Loucy (cell line): Measurements from ENCODE around the gene CNTN1.

Experiments used
- H2AFZ ChIP-seq: fragments of 200-600 bp; sonication (generic); 2 replicates; pipeline ENCODE4 v1.6.0; 2016; ENCODE audit warnings: antibody characterized with exemption, mild to moderate bottlenecking, low read length, moderate library complexity
- H3F3A ChIP-seq: fragments of 200-600 bp; 2 replicates; pipeline ENCODE4 v1.6.0; 2016; ENCODE audit warnings: antibody characterized with exemption, low read depth, mild to moderate bottlenecking
- H3K27me3 ChIP-seq: fragments of 200-600 bp; sonication (generic); 2 replicates; pipeline ENCODE4 v1.6.1; 2014; ENCODE audit warnings: low read length, mild to moderate bottlenecking; ENCODE audit not compliant: insufficient read depth, poor library complexity, severe bottlenecking
- H3K36me3 ChIP-seq: fragments of 200-600 bp; sonication (generic); 2 replicates; pipeline ENCODE4 v1.6.1; 2016; ENCODE audit warnings: low read length; ENCODE audit not compliant: insufficient read depth
- H3K4me1 ChIP-seq: fragments of 200-600 bp; sonication (generic); 2 replicates; pipeline ENCODE4 v1.5.1; 2014; ENCODE audit warnings: low read length, mild to moderate bottlenecking; ENCODE audit not compliant: insufficient read depth, poor library complexity, severe bottlenecking
- H3K4me2 ChIP-seq: fragments of 200-600 bp; sonication (generic); 2 replicates; pipeline ENCODE4 v1.6.0; 2014; ENCODE audit warnings: antibody characterized with exemption, low read length, low read depth, mild to moderate bottlenecking; ENCODE audit not compliant: poor library complexity, severe bottlenecking
- H3K4me3 ChIP-seq: fragments of 200-600 bp; sonication (generic); 2 replicates; pipeline ENCODE4 v1.5.1; 2014; ENCODE audit warnings: low read length, mild to moderate bottlenecking, mixed read lengths; ENCODE audit not compliant: poor library complexity, severe bottlenecking
- H3K79me2 ChIP-seq: fragments of 200-600 bp; sonication (generic); 2 replicates; pipeline ENCODE4 v1.6.1; 2014; ENCODE audit warnings: low read length; ENCODE audit not compliant: insufficient read depth
- H3K9ac ChIP-seq: fragments of 200-600 bp; sonication (generic); 2 replicates; pipeline ENCODE4 v1.6.0; 2014; ENCODE audit warnings: mild to moderate bottlenecking, low read depth, low read length, moderate library complexity; ENCODE audit not compliant: poor library complexity, severe bottlenecking
- H3K9me2 ChIP-seq: fragments of 200-600 bp; sonication (generic); replicated peaks from 2 replicates; pipeline ENCODE4 v1.6.1; 2016; ENCODE audit warnings: low read depth, low read length, mixed read lengths
- H3K9me3 ChIP-seq: fragments of 200-600 bp; sonication (generic); 2 replicates; pipeline ENCODE4 v1.6.1; 2014; ENCODE audit warnings: mild to moderate bottlenecking, antibody characterized with exemption, low read length, low read depth; ENCODE audit not compliant: insufficient read depth
- H4K20me1 ChIP-seq: fragments of 200-600 bp; sonication (generic); 2 replicates; pipeline ENCODE4 v1.6.0; 2014; ENCODE audit warnings: antibody characterized with exemption, low read length, mild to moderate bottlenecking; ENCODE audit not compliant: insufficient read depth, poor library complexity, severe bottlenecking
- CTCF ChIP-seq: fragments of 200-600 bp; sonication (generic); conservative IDR thresholded peaks from 2 replicates; pipeline ENCODE4 v1.5.1; 2014; ENCODE audit warnings: mild to moderate bottlenecking, antibody characterized with exemption, low read length
- EZH2phosphoT487 ChIP-seq: fragments of 200-600 bp; IDR thresholded peaks from 2 replicates; pipeline ENCODE4 v1.6.1; 2018; ENCODE audit warnings: antibody characterized with exemption, mild to moderate bottlenecking, moderate library complexity, borderline replicate concordance

CNTN1 gene

GRCh38 chr12:40828593-40828990 is 136.4 kb downstream of the CNTN1 start:
- H3K4me3 ChIP-seq, result no peak overlapping the region
- no peaks in the 10 kb centered on the region for H3K4me1 ChIP-seq
- H3K4me2 ChIP-seq, result no peak overlapping the region
- H4K20me1 ChIP-seq, result no peaks in the 10 kb centered on the region
- no peak overlapping the region for H2AFZ ChIP-seq
- H3K27me3 ChIP-seq, result no peaks in the 10 kb centered on the region
- no peak overlapping the region for H3K9ac ChIP-seq
- TF ChIP-seq EZH2phosphoT487 (no peak), CTCF (no peak)
- no peaks in the 10 kb centered on the region for H3F3A ChIP-seq
- no peaks in the 10 kb centered on the region for H3K9me2 ChIP-seq
- H3K36me3 ChIP-seq, result no peaks in the 10 kb centered on the region
- H3K9me3 ChIP-seq, result no peaks in the 10 kb centered on the region
- H3K79me2 ChIP-seq, result no peaks in the 10 kb centered on the region

- Histone ChIP-seq H2AFZ (no peak overlapping the region), H3F3A (no peaks in the 10 kb centered on the region), H4K20me1 (no peaks in the 10 kb centered on the region), H3K79me2 (no peaks in the 10 kb centered on the region), H3K9ac (no peak overlapping the region), H3K27me3 (no peaks in the 10 kb centered on the region), H3K9me2 (no peaks in the 10 kb centered on the region), H3K4me1 (no peaks in the 10 kb centered on the region), H3K4me2 (no peak overlapping the region), H3K36me3 (no peaks in the 10 kb centered on the region), H3K9me3 (no peaks in the 10 kb centered on the region), H3K4me3 (no peak overlapping the region)
- no peak for TF ChIP-seq EZH2phosphoT487
- no peak for TF ChIP-seq CTCF
Observed at GRCh38 chr12:40829738-40830144, 137.5 kb downstream of the CNTN1 start.

GRCh38 chr12:40831916-40832315 is 139.7 kb downstream of the CNTN1 start:
- H3K9me2 ChIP-seq, result no peaks in the 10 kb centered on the region
- H3F3A ChIP-seq, result no peaks in the 10 kb centered on the region
- TF ChIP-seq CTCF (no peak), EZH2phosphoT487 (no peak)
- no peaks in the 10 kb centered on the region for H3K9me3 ChIP-seq
- no peak overlapping the region for H2AFZ ChIP-seq
- H4K20me1 ChIP-seq, result no peaks in the 10 kb centered on the region
- H3K27me3 ChIP-seq, result no peaks in the 10 kb centered on the region
- H3K9ac ChIP-seq, result no peak overlapping the region
- no peak overlapping the region for H3K4me2 ChIP-seq
- no peak overlapping the region for H3K4me3 ChIP-seq
- no peaks in the 10 kb centered on the region for H3K79me2 ChIP-seq
- no peaks in the 10 kb centered on the region for H3K4me1 ChIP-seq
- no peaks in the 10 kb centered on the region for H3K36me3 ChIP-seq
